NCI-H2029 treated with DMSO at 0.1 percent for 48 hours (cell line): ENCODE measurements around the gene LEPROT.

Source experiments
- DNase-seq: peaks from one replicate; lab custom pipeline; 2025; lab: John Stamatoyannopoulos, UW

Gene LEPROT

DNA sequence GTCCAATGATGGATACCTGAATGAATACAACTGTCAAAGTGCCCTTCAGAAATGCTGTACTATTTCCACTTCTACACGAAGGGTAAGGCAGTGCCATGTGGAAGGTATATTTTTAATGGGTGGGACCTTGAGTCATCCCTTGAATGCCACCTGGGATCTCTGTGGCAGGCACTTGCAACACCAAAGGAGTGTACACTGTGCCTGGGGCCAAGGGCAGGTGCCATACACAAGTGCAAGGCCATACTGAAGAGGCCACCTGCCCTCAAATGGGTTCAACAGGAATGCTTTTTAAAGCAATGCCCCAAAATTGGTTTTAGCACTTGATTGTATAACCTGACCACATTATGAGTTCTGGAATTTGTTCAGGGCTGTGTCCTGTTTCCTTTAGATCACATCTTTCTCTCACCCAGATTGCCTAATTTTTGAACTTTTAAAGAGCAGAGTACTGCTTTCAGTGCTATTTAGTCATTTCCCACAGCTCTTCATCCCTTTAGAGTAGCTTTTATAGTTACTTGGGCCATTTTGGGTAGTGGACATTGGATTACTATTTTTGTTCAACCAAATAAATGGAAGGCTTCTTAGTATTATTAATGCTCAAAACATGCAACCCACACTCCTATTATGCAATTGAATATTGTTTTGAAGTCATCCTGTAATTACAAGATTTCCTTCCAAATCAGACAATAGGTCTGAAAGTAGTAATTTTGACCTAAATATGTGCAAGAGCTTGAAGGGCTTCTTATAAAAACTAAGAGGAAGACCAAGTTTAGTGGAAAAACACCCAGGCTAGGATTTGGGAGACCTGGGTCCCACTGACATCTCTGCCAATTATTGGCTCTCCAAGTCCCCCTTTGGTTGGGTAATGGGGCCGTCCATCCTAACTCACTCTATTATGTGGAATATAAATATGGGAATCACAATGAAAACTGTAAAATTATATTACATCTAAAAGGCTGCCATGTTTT lies 57.2 kb downstream of the LEPROT start:
- no peak for DNase-seq

DNA sequence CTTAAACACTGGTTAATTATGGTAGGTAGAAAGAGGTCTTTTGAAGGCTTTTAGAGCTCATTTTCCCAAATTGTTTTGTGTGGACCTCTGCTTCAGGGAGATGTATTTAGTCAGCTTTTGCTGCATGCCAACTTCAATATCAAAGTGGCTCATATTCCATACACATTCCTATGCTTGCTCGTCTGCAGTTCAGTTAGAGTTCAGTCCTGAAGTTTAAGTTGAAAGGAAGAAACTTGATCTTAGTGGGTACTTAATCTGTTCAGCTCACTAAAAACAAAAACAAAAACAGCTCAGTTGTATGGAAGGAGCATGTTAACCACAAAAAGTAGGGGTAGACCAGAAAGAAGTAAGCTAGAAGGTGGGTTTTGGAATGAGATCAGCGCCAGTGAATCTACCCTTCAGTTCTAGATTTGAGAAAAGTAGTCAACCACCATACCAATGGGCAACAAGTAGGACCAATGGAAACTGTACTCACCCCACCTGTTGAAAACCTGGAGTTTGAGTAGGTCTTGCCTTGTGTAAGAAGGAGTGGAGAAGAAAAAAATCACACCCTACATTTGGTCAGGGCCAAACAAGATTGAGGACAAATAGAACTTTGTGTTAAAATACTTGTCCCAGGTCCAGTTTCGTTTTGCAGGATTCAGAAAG lies 58.0 kb downstream of the LEPROT start:
- DNase-seq, result no peak

DNA sequence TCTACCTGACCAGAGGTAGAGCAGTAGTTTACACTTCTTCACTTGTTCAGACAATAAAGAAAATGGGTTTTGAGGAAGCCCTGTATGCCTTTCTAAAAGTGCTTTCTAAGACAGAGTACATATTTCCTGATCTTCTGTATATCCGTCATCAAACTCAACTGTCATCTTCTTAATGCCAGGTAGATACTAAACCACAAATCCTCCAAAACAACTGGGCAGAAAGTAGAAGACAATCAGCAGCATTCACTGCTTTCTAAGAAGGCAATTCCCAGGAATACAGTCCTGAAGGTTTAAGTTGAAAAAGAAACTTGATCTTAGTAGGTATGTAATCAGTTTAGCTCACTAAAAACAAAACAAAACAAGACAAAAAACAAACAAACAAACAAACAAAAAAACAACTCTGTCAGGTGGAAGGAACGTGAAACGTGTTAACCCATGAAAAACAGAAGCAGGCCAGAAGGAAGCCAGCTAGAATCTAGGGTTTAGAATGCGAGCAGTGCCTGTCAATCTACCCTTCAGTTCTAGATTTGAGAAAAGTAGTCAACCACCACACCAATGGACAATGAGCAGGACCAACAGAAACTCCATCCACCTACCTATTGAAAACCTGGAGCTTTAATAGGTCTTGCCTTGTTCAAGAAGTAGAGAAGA lies 59.2 kb downstream of the LEPROT start:
- no peak for DNase-seq

DNA sequence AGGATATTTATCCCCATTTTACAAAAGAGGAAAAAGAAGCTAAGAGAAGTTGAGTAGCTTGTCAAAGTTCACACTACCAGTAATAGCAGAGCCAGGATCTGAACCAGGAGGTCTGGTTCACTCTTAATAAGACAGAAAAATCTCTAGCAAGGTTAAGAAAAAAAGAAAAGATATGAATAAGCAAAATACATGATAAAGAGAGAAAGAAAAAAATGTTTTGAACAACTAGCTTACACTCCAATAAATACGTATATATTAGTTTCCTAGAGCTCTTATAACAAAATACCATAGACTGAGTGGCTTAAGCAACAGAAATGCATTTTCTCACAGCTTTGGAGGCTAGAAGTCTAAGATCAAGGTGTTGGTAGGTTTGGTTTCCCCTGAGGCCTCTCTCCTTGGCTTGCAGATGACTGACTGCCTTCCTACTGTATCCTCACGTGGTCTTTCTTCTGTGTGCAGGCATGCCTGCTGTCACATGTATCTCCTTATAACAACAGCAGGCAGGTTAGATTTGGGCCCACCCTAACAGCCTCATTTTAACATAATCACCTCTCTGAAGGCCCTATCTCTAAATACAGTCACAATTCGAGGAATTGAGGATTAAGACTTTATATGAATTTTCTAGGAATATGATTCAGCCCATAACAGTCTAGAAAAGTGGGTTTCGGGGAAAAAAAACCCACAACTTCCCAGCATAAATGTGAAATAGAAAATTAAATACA lies 60.4 kb downstream of the LEPROT start:
- no peak for DNase-seq

DNA sequence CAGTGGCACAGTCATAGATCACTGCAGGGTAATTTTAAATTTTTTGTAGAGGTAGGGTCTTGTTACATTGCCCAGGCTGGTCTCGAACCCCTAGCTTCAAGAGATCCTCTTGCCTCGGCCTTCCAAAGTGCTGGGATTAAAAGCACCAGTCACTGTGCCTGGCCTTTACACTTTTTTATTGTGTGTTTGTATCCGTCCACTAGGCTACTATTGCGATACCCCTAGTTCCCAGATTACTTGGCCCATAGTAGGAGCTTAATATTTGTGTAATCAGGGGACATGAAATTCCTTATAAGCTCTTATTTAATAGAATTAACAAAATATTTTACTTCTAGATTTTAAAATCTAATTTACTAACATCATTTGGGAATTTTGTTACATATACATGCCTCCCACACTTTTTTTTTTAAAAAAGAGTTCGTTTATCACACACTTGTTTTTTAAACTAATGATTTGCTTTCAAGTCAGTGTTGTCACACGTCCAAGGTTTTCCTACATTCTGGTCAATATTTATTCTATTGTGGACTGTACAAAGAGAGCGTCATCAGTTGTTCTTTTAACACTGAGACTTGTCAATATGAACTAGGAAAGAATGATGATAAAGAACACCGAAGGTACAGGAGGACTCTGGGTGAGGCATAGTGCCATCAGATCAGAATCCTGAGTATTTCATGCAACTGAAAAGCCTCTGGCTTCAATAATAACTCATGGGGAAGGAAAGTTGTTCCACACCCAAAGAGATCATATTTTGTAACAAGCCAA lies 63.7 kb downstream of the LEPROT start:
- DNase-seq, result no peak
